Measurements from ENCODE around the gene GATA6. TPM values are rescaled to one million over a fixed set of nuclear protein-coding genes. Genes with fewer than 3 reads are reported as not detected.

Gene GATA6
- polyA plus RNA-seq, 1 donor (not counting 4 experiments of a cell fraction or from before 2014, with no cell fraction given) = 0.37 TPM

- no peaks in the 10 kb centered on the region for H3K9me3 ChIP-seq (ENCODE audit: control insufficient read depth, low read depth, low read length)
- no peaks in the 10 kb centered on the region for H3K36me3 ChIP-seq (ENCODE audit: control insufficient read depth in 2 of 2, extremely low read depth in 1 of 2, insufficient read depth in 2 of 2, low read length in 2 of 2)
- dilution Hi-C loops (cut with MboI; ENCODE audit: extremely low pct_ligation_motif_present, low sequenced_read_pairs) = no loop called here
- H3K27me3 ChIP-seq (ENCODE audit: control insufficient read depth, extremely low read depth, insufficient read depth, low read length) = peaks cover 2% of the 10 kb centered on the region
- no peaks in the 10 kb centered on the region for H3K9me1 ChIP-seq (ENCODE audit: control insufficient read depth, extremely low read depth, insufficient read depth, low read length)
- H3K79me2 ChIP-seq (ENCODE audit: control insufficient read depth, insufficient read depth, low read length) = no peaks in the 10 kb centered on the region
- H3K4me1 ChIP-seq (ENCODE audit: control insufficient read depth, extremely low read depth, insufficient read depth, low read length) = no peaks in the 10 kb centered on the region
- DNase-seq (ENCODE audit: low read depth, low spot score) (no peak), FAIRE-seq (no peak)
- H3K4me2 ChIP-seq (ENCODE audit: control insufficient read depth, extremely low read depth, insufficient read depth, low read depth, low read length) = no peak overlapping the region
- H4K20me1 ChIP-seq (ENCODE audit: control insufficient read depth, extremely low read depth, insufficient read depth, low read length) = no peaks in the 10 kb centered on the region
- H3K9ac ChIP-seq (ENCODE audit: control insufficient read depth, extremely low read depth, insufficient read depth, low read length) = no peak overlapping the region
- no peak overlapping the region for H3K4me3 ChIP-seq (ENCODE audit: control insufficient read depth in 2 of 3, extremely low read depth in 1 of 3, insufficient read depth in 2 of 3, low read depth in 1 of 3, low read length in 3 of 3)
- H2AFZ ChIP-seq (ENCODE audit: control insufficient read depth, low read length) = no peak overlapping the region
- no peak overlapping the region for H3K27ac ChIP-seq (ENCODE audit: control insufficient read depth, insufficient read depth, low read length)
- TF ChIP-seq EZH2 (IDR thresholded peaks at IDR 0.05; ENCODE audit: low read length) = no peak
- TF ChIP-seq, protein P1, sequence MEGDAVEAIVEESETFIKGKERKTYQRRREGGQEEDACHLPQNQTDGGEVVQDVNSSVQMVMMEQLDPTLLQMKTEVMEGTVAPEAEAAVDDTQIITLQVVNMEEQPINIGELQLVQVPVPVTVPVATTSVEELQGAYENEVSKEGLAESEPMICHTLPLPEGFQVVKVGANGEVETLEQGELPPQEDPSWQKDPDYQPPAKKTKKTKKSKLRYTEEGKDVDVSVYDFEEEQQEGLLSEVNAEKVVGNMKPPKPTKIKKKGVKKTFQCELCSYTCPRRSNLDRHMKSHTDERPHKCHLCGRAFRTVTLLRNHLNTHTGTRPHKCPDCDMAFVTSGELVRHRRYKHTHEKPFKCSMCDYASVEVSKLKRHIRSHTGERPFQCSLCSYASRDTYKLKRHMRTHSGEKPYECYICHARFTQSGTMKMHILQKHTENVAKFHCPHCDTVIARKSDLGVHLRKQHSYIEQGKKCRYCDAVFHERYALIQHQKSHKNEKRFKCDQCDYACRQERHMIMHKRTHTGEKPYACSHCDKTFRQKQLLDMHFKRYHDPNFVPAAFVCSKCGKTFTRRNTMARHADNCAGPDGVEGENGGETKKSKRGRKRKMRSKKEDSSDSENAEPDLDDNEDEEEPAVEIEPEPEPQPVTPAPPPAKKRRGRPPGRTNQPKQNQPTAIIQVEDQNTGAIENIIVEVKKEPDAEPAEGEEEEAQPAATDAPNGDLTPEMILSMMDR (optimal IDR thresholded peaks at IDR 0.05 in 1 of 3, IDR thresholded peaks at IDR 0.05 in 1 of 3, conservative IDR thresholded peaks at IDR 0.05 in 1 of 3; ENCODE audit: extremely low read depth in 1 of 3, insufficient read depth in 2 of 3, low read length in 3 of 3) = no peak
Measured at GRCh38 chr18:22153428-22153827, 16.0 kb upstream of the GATA6 start.

DNA sequence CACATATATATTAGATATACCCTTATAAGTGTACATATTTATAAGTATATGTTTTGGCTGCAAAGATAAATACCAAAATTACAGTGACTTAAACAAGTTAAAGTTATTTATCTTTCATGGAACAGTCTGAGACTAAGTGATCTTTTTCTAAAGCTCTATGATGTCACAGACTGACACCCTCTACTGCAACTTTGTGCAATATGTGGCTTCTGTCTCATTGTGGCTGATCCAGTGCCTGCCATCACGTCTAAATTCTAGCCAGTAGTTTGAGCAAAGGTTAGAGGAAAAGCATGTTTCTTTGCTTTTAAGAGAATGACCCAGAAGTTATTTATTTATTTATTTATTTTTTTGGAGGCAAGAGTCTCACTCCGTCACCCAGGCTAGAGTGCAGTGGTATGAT, 13.8 kb upstream of the GATA6 start:
- Histone ChIP-seq H3K36me3 (ENCODE audit: control insufficient read depth in 2 of 2, extremely low read depth in 1 of 2, insufficient read depth in 2 of 2, low read length in 2 of 2) (no peaks in the 10 kb centered on the region), H3K9me1 (ENCODE audit: control insufficient read depth, extremely low read depth, insufficient read depth, low read length) (no peaks in the 10 kb centered on the region), H2AFZ (ENCODE audit: control insufficient read depth, low read length) (no peak overlapping the region), H3K9ac (ENCODE audit: control insufficient read depth, extremely low read depth, insufficient read depth, low read length) (no peak overlapping the region), H3K4me1 (ENCODE audit: control insufficient read depth, extremely low read depth, insufficient read depth, low read length) (no peaks in the 10 kb centered on the region), H3K4me2 (ENCODE audit: control insufficient read depth, extremely low read depth, insufficient read depth, low read depth, low read length) (no peak overlapping the region), H3K4me3 (ENCODE audit: control insufficient read depth in 2 of 3, extremely low read depth in 1 of 3, insufficient read depth in 2 of 3, low read depth in 1 of 3, low read length in 3 of 3) (no peak overlapping the region), H3K27ac (ENCODE audit: control insufficient read depth, insufficient read depth, low read length) (no peak overlapping the region), H3K9me3 (ENCODE audit: control insufficient read depth, low read depth, low read length) (no peaks in the 10 kb centered on the region), H3K79me2 (ENCODE audit: control insufficient read depth, insufficient read depth, low read length) (no peaks in the 10 kb centered on the region), H3K27me3 (ENCODE audit: control insufficient read depth, extremely low read depth, insufficient read depth, low read length) (no peaks in the 10 kb centered on the region), H4K20me1 (ENCODE audit: control insufficient read depth, extremely low read depth, insufficient read depth, low read length) (no peaks in the 10 kb centered on the region)
- FAIRE-seq = no peak
- dilution Hi-C loops (cut with MboI; ENCODE audit: extremely low pct_ligation_motif_present, low sequenced_read_pairs) = no loop called here
- no peak for TF ChIP-seq EZH2 (IDR thresholded peaks at IDR 0.05; ENCODE audit: low read length)
- TF ChIP-seq, protein P1 (optimal IDR thresholded peaks at IDR 0.05 in 1 of 3, IDR thresholded peaks at IDR 0.05 in 1 of 3, conservative IDR thresholded peaks at IDR 0.05 in 1 of 3; ENCODE audit: extremely low read depth in 1 of 3, insufficient read depth in 2 of 3, low read length in 3 of 3) = no peak
- DNase-seq (ENCODE audit: low read depth, low spot score) = no peak

Data from keratinocyte (primary cell).